NCI-H2081 (cell line): ENCODE results near the gene LARP1.
"Not testable (repeated sequence)": the region's sequence is repeated elsewhere in the genome, so short reads cannot be mapped to it uniquely, and the experiment has no call there.

Source experiments
- DNase-seq, 2 experiments: peaks; one replicate each; lab custom pipeline; 2025; lab: John Stamatoyannopoulos, UW

LARP1 gene

DNA sequence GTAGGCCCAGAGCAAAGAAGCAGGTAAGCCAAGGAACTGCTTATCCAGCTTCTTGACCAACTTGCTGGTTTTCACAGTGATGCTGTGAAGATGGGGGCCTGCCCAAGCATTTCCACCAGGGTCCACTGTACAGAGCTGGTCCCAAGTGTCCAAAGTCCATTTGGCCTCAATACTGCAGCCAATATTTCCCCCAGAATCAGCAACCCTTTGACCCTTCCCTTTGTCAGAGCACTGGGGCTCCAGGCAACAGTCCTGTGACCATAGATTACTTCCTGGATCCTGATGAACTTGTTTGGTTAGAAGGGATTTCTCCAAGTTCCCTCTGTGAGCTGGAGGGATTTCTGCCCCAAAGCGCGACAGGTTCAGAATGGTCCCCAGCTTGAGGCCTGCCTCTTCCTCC lies 68.9 kb downstream of the LARP1 start:
- no peak for DNase-seq

DNA sequence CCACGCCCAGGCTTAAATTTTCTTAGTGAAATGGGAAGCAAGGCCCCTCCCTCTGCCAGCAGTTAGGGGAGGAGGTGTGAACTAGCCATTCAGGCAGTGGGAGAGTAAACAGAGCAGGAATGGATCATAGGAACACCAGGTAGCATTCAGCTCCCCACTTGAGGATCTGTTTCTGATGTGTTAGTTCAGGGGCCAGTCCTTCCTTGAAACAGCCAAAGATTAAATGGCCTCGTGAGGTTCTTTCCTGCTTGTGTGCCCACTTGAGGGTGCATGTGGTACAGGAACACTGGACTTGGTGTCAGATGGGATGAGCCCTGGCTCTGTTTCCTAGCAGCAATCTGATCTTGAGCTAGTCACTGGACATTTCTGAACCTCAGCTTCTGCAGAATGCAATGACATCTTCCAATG lies 74.0 kb downstream of the LARP1 start:
- no peak for DNase-seq

DNA sequence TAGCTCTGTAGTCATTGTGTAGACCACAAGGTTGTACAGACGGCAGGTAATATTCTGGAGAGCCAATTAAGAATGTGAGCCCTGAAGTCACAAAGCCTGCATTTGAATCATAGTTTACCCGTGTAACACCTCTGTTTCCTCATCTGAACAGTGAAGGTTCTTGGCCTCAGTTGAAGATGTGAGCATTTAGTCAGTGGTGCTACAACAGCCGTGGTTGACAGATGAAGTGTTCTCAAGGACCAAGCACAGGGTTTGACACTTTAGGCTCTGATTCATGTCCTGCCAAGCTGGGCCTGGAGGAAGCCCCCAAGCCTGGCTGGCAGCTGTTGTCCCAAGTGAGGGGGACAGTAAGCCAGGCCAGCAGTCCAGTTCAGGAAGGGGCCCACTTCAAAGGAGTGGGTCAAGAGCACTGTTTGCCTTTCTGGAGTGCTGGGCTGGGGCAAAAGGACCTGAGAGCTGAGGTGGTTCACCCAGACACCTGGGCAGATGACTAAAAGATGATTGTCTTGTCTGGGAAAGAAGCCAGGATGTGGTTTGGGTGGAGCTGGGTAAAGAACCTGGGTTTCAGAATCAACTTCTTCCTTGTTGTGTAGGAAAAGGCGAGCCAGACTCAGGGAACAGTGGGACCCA lies 74.5 kb downstream of the LARP1 start:
- no peak for DNase-seq

DNA sequence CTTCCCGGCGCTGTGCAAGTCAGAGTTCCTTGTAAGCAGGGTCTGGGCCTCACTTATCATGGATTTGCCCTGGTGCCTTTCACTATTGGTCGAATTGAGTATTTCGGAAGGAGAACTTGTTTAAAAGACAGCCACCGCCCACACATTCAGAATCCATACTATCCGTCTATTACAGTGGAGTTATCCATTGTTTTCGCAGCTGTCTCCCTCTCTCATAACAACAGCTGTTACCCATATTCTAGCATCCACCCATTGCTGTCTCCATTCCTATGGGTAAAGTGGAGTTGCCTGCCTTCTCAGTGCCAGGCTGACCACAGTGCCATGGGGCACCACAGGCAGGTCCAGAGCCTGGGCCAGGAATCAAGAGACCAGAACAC lies 75.0 kb downstream of the LARP1 start:
- DNase-seq, result no peak

DNA sequence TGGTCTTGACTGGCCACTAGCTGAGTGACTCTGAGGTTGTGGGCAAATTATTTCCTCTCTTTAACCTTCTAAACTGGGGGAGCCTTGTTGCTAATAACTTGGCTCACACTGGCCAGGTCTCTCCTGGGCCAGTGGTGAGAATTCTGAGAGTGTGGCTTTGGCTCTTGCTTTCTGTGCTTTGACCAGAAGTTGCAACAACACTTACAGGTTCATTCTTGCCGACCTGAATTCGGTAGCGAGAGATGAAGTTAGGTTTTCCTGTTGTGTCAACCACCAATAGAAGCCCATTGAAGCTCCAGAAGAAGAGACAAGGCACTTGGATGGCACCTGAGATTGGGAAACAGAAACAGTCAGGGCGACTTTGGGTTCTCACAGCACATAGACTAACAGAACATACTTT lies 75.4 kb downstream of the LARP1 start:
- DNase-seq, result no peak

DNA sequence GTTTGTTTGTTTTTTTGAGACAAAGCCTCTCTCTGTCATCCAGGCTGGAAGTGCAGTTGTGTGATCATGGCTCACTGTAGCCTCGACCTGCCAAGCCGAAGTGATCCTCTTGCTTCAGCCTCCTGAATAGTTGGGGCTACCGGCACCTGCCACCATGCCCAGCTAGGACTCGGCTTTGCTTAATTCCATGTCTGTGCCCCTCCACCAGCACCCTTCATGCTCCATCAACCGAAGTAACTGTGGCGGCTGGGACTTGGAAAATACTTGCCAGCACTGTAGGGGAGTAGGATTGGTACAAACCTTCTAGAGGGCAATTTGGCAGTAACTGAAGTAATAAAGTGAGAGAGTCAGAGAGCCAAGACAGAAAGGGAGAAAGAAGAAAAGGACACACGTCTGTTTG lies 76.3 kb downstream of the LARP1 start:
- no peak for DNase-seq

DNA sequence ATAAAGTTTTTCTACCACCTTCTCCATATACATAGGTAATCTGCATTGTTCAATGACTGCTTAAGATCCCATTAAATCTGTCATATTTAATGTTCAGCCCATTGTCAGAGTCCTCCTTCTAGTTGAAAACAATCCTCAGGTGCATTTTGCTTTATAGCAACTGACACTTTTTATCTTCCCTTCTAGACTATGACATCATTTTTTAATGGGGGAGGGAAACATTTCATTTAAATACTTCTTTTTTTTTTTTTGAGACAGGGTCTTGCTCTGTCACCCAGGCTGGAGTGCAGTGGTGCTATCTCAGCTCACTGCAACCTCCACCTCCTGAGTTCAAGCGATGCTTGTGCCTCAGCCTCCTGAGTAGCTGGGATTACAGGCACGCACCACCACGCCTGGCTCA lies 77.6 kb downstream of the LARP1 start:
- not testable (repeated sequence) for DNase-seq

DNA sequence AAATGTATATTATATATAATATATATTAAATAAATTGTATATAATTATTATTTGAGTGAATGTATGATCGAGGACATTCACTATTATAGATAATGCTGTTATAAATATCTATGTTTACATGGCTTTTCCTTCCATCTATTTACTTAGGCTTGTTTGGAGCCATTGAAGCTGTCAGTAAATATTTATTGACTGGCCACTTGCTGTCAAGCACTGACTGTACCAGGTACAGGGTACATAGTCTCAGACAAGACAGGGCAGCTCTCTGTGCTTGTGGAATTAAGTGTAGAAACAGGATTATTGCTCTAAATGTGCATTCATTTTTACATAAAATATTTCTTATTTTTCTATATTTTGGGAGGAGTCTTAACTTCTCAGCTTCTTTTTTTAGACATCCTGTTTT lies 78.9 kb downstream of the LARP1 start:
- DNase-seq, result no peak

DNA sequence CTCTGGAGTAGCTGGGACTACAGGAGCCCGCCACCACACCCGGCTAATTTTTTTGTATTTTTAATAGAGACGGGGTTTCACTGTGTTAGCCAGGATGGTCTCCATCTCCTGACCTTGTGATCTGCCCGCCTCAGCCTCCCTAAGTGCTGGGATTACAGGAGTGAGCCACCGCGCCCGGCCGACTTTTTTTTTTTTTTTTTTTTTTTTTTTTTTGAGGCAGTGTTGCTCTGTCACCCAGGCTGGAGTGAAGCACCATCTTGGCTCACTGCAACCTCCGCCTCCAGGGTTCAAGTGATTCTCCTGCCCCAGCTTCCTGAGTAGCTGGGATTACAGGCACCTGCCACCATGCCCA lies 80.5 kb downstream of the LARP1 start:
- not testable (repeated sequence) for DNase-seq

DNA sequence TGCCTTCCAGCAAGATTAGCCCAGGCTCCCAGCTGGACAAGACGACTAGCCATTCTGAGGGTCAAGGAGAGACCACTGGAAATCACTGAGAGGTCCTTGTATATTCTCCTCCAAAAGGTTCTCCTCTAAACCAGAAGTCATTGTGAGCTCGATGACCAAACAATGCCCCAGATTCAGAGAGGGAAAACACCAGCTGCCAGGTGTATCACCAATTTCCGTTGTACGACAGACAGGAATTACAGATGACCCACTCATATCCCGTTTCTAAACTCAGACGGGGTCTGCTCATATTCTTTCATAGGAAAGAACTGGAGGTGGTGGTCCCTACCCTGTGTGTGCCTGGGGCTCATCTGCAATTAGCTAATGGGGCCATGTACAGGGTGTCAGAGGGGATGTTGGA lies 81.0 kb downstream of the LARP1 start:
- no peak for DNase-seq

DNA sequence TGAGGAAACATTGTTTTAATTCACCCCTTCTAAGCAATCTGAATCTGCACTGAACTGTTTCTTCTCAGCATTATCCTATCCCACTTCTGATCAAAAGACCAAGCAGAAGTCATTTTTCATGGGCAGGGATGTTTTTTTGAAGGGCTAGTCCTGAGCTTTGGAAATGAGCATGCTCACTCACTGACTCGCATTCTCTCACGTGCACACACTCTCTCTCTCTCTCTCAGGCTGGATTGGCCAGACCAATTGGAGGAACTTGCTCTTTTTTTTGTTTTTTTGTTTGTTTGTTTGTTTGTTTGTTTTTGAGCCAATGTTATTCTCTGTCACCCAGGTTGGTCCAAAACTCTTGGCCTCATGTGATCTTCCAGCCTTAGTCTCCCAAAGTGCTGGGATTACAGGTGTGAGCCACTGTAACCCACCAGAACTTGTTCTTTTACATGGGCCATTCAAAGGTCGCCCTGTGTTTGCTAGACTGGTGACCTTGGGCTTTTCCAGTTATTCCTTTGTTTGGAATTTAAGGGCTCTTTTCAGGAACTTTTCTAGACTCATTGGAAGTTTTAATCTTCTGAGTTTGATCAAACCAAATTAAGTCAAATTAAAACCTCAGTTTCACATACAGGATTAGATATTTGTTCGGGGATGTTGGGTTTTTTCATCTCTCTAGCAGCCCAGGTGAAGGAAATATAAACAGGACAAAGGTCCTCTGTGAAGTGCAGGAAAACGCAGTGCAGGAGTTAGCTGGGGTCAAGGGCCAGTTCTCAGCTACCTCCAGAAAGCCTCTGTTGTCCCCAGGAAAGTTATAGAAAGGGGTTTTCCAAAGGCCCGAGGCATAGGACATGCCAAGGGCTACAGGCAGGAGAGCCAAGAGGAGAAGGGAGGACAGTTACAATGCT lies 82.1 kb downstream of the LARP1 start:
- DNase-seq, result no peak

DNA sequence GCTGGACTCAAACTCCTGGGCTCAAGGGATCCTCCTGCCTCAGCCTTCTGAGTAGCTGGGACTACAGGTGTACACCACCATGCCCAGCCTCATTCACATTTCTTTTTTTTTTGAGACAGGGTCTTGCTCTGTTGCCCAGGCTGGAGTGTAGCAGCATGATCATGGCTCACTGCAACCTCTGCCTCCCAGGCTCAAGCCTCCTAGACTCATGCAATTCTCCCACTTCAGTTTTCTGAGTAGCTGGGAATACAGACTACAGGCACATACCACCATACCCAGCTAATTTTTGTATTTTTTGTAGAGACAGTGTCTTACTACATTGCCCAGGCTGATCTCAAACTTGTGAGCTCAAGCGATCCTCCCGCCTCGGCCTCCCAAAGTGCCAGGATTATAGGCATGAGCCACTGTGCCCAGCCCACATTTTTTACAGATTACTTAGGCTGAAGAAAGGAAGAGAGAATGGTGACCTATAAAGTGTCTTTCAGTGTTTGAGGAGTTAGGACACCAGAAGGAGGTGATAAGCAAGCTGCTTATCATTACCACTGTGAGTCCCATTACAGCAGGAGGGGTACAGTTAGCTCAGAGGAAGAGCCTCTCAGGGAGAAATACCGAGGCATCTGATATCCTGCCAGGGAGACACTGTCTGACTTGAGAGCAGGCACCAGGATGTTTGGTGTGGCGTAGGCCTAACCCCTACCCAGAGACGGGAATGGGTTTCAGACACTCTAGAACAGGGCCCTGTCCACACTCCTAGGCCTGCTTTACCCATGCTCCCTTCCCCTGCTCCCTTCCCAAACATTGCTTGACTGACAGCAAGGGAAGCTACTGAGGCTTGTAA lies 85.5 kb downstream of the LARP1 start:
- no peak for DNase-seq

DNA sequence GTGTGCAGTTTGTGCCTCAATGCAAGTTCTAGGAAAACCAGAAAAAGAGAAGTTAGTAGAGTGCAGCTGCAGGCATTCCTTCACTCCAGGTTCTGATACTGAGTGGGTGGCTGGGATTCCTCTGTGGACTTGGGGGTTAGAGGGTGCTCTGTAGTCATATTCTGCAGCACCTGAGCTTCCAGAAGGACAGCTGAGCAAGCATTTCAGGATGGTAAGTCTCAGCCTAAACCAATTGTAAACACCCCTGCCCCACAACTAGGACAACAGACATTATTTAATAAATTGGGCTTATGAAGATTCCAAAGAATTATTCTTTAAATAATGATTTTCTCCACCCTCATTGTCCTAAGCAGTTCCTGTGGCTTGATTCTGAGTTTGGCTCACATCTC lies 86.1 kb downstream of the LARP1 start:
- DNase-seq, result no peak

DNA sequence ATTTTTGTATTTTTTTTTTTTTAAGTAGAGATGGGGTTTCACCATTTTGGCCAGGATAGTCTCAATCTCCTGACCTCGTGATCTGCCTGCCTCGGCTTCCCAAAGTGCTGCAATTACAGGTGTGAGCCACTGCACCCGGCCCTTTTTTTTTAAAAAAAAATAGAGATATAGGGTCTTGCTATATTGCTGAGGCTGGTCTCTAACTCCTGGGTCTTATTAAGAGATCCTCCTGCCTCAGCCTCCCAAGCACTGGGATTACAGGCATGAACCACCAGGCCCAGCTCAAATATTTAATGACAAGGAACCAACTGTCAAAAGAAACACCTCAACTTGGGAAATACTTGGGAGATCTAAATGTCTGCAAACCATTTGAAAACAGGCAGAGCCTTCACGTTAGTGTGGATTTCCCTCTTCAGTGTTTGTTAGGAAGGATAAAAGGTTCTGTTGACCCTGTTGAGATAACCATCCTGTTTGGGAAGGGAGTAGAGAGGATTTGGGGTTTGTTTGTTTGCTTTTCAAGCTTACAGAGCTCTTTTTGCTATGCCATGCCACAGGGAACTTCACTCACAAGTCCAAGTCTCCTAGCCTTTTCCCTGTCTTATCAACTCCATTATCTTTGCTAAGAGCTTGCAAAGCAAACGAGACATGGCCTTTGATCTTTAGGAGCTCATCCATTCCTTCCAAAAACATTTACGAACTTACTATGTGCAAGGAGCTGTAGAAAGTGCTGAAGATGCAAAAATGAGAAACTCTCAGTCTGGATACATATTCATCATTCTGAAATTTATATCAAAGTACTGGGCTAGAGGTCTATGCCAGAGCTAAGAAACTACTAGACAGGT lies 87.7 kb downstream of the LARP1 start:
- no peak for DNase-seq

DNA sequence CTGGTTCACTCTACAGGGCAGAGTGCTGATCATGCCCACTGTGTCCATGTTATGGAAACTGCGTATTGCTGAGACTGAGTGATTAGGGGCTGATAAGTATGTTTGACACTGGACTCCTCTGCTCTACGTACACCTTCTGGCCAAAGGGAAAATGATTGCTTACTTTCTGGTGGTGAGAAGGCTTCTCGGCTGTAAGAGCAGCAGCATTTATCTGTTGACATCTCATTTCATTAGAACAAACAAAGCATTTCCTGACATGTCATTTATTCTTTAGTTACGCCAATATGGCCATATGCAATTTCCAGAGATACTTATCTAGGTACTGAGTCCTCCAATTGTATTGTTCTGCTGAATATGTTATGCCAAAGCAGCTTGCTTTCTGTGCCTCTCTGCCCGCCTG lies 89.6 kb downstream of the LARP1 start:
- peak; percentile 10 to 55 for DNase-seq

DNA sequence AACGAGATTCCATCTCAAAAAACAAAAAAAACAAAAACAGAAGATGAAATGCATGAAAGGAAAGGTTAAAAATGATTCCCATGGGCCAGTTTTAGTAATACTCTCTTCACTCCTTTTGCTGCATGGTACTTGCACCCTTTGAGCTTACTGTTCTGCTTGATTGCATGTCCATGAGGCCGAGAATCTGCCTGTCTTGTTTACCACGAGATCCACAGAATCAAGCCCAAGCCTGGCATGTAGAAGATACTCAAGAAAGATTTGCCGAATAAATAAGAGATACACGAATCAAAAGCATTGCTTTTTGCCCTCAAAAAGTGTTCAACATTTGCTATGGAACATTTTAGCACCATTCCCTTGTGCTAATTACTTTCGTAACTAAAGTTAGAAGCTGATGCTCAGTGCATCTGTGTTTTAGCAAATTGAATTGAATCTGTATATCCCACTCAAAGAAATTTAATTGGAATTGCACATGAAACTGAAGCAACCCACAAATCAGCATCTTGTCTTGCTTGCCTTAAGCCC lies 94.1 kb downstream of the LARP1 start:
- DNase-seq, result no peak

DNA sequence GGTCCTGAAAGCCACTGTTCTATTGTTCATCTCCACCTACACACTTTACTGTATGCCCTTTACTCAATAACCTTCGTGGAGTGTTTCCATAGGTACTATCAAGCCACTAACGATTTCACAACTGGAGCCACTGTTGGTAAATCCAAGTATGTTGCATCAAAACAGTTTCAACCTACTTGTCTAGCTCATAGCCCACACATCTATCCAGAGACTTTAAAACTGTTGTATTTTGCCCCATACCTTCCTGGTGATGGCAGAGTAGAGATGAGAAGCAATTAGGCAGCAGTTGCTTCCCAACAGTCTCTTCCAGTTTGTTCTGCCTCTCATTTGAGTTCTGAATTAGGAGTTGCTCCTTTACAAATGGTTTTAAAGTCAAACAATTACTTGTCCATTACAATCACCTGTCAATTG lies 94.6 kb downstream of the LARP1 start:
- DNase-seq, result no peak

DNA sequence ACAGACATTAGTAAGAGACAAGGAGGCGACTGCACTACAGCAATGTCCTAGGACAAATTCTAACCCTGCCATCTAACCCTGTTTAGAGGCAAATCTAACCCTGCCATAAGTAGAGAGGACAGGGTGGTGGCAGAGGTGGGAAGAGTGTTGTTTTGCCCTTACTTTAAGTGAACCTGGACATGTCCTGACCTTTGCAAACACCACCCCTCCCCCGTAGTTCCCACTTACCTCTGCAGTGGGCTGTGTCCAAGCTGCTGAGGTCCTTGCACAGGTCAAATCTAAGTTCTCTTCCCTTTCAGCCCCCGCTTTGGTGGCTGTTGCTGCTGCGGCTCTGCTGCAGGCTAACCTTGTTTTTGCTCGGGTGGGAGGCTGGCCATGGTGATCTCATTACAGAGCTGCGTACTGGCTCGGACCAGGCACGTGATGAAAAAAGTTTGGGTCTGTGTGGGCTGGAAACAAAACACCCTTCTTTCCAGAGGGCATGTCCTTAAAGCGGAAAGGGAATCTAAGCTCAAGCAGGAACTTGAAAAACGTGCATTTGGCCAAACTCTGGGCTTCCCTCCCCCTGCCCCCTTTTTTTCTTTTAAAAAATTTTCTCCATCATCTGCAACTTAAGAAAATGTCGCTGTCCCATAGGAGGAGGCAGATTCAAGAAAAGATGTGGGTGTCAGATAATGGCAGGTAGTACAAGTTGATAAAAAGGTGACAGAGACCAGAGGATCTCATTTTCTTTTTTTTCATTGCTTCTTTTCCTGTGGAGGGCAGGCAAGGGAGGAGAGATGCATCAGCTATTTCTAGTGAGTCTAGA lies 95.3 kb downstream of the LARP1 start, which contains the start of gene FAXDC2:
Gene FAXDC2 (minus strand): TSS at position 349 of the 808 bp plus-strand sequence. CDS start 12,425 bp downstream, outside the sequence.
- DNase-seq, result no peak

DNA sequence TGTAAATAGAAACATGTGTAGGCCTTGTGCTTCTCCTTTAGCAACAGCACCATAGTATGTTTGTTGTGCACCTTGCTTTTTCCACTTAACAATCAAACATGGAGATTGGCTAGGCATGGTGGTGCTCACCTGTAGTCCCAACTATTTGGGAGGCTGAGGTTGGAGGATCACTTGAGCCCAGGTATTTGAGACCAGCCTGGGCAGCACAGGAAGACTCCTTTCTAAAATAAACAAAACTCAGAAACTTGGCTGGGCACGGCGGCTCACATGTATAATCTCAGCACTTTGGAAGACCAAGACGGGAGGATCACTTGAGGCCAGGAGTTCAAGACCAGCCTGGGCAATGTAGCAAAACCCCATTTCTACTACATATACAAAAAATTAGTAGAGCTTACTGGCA lies 96.2 kb downstream of the LARP1 start:
- DNase-seq, result no peak

DNA sequence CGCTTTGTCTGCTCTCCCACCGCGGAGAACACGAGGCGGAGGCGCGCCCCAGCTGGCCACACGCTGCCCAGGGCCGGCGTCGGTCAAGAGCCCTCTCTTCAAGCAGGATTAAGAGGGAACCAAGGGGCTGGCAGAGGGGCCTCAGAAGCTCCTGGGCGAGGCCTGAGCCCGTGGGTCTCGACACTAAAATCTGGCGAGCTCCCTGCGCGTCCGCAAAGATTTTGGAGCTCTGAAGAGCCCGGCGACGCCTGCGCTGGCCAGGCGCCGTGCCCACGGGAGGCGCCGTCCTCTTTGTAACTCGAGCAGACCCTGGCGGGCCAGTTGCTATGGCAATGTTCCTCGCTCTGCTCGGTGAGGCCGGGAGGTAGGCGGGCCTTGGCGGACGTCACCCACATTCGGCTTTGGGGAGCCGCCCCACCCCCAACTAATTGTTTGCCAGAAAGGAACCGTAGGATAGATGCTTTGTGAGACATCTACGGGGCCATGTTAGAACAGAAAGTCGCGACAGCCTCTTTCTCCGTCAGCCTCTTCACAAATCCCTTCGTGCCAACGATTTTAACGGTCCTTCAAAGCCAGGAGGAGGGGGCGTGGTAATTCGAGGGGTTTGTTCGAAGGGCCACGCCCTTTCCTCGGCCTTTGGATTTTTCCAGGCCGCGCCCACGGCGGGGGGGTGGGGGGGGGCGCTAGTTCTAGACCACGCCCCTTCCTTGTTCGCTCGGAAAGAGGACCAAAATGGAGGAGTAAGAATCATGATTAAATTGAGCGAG lies 102.5 kb downstream of the LARP1 start:
- peak; percentile 96 to 97 for DNase-seq
